ENCODE measurements around the gene SBF2.
"Not testable (repeated sequence)": the region's sequence is repeated elsewhere in the genome, so short reads cannot be mapped to it uniquely, and the experiment has no call there.

Gene SBF2

DNA sequence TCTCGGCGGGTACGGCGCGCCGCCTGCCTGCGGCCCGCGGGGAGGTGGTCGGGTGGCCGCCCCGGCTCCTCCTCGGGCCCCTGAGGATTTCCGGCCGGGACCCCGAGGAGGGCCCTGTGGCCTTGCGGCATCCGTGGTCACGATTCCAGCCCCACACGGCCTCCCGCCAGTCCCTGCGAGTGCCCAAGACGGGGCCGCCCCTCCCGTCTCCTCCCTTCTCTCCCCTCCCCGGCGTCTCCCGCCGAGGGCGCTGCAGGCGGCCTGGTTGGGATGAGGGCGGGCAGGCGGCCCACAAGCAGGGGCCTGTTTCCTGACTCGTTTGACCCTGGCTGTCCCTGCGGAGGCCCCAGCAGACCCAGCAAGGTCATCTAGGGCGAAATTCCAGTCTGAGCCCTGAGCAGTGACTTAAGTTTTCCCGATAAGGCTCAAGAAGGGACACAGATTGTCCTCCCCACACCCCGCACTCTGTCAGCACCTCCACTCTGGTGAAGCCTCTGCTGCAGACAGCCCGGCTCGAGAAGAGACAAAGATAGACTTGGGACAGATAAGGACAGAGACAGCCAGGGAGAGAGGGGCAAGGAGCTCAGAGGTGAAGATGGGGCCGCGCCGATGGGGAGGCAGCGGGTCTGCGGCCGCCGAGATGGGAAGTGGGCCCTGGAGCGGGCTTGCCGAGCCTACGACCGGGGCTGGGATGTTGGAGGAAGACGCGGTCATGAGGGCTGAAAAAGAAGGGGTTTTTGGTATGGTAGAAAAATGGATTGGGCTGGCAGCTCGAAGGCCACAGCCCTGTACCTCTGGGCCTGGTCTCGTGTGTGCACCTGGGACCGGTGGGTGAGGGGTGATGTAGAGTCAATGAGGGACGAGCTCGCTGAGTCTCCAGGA lies 535.1 kb downstream of the SBF2 start:
- no peak for DNase-seq

GRCh38 chr11:9757809-9758636 lies 536.0 kb downstream of the SBF2 start:
- DNase-seq: peak; percentile 49

- DNase-seq: no peak
These were observed 537.1 kb downstream of the SBF2 start for GRCh38 chr11:9756878-9757277.

DNA sequence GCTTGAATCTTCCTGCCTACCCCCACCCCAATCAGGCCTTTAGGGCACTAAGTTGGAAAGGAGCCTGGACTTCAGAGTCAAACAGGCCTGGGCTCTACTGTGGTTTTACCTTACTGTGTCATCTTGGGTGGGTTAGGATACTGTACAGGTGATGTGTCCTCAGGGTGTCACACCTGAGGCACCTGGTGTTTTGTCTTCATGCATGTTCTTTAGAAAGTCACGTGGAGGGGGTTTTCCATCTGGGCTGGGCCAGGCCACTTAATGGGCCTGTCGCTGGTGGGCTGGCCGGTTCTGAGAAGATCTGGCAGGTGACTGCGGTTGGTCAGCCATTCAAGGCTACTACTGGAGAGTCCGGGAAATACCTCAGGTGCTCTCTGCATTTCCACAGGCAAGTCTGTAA lies 537.6 kb downstream of the SBF2 start:
- no peak for DNase-seq

- no peak for DNase-seq
These were observed 538.3 kb downstream of the SBF2 start for GRCh38 chr11:9755561-9756185.

GRCh38 chr11:9754010-9754471 lies 540.0 kb downstream of the SBF2 start:
- no peak for DNase-seq

DNA sequence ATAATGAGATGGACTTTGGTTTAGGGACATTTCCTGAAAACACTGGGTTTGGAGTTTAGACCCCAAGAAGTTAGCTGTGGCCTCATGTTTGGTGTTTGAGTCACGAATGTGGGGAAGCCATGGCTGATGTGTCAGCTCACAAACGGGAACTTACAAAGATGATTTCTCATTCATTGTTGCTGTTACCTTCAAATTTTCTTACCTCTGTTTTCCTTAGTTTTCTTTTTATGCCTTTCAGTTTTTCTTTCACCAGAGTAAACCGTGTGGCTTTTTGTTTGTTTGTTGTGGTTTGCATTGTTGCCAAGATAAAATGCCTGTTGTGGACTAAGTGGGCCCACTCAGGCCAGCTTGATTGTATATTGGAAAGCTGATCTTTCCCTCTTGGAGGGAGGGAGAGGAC lies 541.0 kb downstream of the SBF2 start:
- DNase-seq: no peak

- DNase-seq: no peak
These were observed 541.9 kb downstream of the SBF2 start for GRCh38 chr11:9752091-9752490.

GRCh38 chr11:9750551-9750950 lies 543.5 kb downstream of the SBF2 start:
- DNase-seq: no peak

GRCh38 chr11:9748361-9748970 lies 545.6 kb downstream of the SBF2 start:
- DNase-seq: no peak

DNA sequence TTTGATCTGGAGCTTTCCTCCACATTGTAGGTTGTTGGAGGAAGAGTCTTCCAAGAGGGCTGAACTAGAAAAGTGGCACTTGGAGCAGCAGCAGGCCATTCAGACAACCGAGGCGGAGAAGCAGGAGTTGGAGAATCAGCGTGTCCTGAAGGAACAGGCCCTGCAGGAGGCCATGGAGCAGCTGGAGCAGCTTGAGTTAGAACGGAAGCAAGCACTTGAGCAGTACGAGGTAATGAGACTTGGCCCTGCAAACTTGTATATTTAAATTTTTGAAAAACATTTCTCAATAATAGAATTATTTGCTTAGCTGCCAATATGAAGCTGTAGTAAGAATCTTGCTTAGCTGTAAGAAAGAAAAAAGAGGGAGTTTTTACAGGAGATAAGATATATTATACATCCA lies 546.2 kb downstream of the SBF2 start:
- no peak for DNase-seq

DNA sequence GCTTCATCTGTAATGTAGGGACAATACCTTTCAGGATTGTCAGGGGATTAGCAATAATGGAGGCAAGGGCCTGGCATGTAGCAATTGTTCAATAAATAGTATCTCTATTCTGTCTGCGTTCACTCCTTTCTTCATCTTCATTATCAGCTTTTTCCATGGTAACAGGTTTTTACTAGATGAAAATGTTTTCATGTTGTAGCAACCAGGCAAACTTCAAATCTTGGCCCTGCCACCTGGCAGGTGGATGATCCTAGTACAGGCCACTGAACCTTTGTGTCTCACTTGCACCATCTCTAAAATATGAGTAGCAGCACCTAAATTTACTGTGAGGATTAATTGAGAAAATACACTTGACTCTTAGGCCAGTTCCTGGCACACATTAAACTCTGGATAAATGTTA lies 546.8 kb downstream of the SBF2 start:
- no peak for DNase-seq

GRCh38 chr11:9745411-9746211 lies 548.4 kb downstream of the SBF2 start:
- DNase-seq: no peak

- DNase-seq: not testable (repeated sequence)
These were observed 550.5 kb downstream of the SBF2 start for GRCh38 chr11:9743512-9743911.

DNA sequence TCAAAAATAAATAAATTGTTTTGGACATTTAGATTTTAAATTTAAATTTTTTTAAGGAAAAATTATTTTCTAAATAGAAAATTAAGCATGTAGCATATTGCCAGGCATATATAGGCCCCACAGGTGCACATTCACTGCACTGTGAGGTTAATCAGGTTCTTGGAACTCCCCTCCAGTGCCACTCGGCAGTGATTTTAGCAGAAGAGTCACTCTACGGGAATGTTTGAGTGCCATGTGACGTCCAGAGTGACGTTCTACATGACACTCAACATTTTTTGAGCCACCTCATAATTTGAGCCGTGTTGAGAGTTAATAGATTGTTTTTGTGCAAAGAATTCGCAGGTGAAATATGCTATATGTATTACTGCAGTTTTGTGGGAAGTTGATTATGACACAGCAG lies 552.8 kb downstream of the SBF2 start:
- no peak for DNase-seq

GRCh38 chr11:9740202-9740883 lies 553.7 kb downstream of the SBF2 start:
- DNase-seq: no peak

DNA sequence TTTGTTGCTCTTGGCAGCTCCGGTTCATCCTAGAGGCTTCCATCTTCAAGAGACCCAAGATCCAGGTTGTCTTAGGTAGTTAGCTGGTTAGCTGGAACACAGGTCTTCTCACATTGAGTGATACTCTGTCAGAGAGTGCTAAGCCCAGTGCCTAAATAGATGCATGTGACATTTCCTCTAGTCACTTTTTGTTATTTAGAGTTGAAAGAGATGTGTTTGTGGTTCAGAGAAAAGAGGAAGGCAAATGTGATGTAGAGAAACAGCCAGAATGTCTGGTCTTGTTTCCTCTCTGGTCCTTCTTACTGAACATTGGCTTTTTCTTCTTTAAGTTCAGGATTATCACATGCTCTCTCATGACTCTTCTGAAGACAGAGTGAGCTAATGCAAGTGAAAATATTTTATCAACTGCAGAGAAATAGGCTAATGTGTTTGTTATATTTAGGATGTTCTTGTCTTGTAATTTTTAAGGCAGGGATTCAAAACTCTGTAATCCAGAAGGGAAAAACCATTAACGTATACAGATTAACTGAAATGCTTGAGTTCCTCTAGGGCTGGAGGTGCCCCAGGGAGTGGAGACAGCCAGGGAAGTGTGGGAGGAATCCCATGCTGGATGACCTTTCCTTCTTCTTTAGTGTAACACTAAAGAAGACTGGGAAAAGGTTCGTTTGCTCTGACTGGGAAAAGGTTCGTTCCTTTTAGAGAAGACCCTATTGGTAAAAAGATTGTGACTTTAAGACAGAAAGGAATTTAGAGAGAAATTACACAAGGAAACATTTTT lies 554.7 kb downstream of the SBF2 start:
- no peak for DNase-seq

DNA sequence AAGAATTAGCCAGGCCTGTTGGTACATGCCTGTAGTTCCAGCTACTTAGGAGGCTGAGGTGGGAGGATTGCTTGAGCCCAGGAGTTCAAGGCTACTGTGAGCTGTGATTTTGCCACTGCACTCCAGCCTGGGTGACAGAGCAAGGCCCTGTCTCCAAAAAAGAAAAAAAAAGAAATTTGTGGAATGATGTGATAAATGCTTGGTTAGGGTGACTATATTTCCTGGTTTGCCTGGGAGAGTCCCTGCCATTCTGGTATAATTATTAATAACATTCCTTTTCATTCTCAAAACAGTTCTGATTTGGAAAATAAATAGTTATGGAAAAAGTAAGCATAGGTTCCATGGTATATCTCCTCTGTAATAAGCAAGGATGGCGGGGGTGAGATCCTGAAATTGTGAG lies 555.3 kb downstream of the SBF2 start:
- no peak for DNase-seq

GRCh38 chr11:9738116-9738515 lies 555.9 kb downstream of the SBF2 start:
- no peak for DNase-seq

GRCh38 chr11:9736365-9736764 lies 557.7 kb downstream of the SBF2 start:
- no peak for DNase-seq

- DNase-seq: no peak
These were observed 558.1 kb downstream of the SBF2 start for GRCh38 chr11:9735919-9736318.

Measured in NCI-H2029 treated with DMSO at 0.1 percent for 48 hours (cell line).